ENCODE results near the gene DAP3.

GRCh38 chr1:155744711-155745283, 55.9 kb downstream of the DAP3 start:
- TF ChIP-seq, protein P1, sequence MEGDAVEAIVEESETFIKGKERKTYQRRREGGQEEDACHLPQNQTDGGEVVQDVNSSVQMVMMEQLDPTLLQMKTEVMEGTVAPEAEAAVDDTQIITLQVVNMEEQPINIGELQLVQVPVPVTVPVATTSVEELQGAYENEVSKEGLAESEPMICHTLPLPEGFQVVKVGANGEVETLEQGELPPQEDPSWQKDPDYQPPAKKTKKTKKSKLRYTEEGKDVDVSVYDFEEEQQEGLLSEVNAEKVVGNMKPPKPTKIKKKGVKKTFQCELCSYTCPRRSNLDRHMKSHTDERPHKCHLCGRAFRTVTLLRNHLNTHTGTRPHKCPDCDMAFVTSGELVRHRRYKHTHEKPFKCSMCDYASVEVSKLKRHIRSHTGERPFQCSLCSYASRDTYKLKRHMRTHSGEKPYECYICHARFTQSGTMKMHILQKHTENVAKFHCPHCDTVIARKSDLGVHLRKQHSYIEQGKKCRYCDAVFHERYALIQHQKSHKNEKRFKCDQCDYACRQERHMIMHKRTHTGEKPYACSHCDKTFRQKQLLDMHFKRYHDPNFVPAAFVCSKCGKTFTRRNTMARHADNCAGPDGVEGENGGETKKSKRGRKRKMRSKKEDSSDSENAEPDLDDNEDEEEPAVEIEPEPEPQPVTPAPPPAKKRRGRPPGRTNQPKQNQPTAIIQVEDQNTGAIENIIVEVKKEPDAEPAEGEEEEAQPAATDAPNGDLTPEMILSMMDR (IDR thresholded peaks at IDR 0.05) = no peak
- TF ChIP-seq POLR2A (IDR thresholded peaks at IDR 0.05) = no peak

Data from upper lobe of left lung (tissue), 4 donors.